NCI-H510A (cell line): ENCODE results near the gene OR13C2.
"Not testable (repeated sequence)": the region's sequence is repeated elsewhere in the genome, so short reads cannot be mapped to it uniquely, and the experiment has no call there.

Source experiments
- DNase-seq: peaks from one replicate; lab custom pipeline; 2025; lab: John Stamatoyannopoulos, UW

The OR13C2 gene, protein sequence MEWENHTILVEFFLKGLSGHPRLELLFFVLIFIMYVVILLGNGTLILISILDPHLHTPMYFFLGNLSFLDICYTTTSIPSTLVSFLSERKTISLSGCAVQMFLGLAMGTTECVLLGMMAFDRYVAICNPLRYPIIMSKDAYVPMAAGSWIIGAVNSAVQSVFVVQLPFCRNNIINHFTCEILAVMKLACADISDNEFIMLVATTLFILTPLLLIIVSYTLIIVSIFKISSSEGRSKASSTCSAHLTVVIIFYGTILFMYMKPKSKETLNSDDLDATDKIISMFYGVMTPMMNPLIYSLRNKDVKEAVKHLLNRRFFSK

DNA sequence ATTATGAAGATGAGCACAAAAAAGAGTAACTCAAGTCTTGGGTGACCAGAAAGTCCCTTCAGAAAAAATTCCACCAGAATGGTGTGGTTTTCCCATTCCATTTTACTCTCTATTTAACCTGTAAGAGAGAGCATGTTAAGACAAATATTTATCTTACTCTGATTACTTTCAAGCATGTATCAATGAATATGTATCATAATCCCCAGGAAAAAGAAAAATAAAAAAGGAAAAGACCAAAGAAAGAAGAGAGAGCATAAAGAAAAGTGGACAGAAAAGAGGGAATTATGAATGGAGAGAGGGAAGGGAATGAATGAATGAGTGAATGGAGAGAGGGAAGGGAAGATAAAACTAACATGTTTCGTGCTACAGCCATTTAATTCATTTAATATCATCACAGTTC is at the start of gene OR13C2:
Gene OR13C2 (minus strand): TSS at position 101 of the 400 bp plus-strand sequence. CDS start 0 bp downstream, at position 101.
- not testable (repeated sequence) for DNase-seq

DNA sequence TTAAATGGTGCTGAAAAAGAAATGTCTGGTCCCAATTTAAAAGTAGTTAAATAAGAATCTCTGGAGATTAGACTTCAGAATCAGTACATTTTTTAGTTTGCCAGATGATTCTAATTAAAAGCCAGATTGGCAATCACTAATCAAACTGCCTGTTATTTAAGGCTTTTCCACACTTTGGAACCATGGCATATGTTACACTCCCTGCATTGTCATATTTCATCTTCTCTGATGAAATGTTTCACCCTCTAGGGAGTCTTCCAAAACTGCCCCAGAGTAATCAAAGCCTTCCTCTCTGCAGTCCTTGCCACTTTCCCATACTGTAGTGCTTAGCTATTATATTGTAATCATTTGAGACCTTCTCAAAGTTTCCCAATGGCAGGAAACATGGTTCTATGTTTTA is 30.0 kb upstream of the OR13C2 start:
- DNase-seq, result no peak

DNA sequence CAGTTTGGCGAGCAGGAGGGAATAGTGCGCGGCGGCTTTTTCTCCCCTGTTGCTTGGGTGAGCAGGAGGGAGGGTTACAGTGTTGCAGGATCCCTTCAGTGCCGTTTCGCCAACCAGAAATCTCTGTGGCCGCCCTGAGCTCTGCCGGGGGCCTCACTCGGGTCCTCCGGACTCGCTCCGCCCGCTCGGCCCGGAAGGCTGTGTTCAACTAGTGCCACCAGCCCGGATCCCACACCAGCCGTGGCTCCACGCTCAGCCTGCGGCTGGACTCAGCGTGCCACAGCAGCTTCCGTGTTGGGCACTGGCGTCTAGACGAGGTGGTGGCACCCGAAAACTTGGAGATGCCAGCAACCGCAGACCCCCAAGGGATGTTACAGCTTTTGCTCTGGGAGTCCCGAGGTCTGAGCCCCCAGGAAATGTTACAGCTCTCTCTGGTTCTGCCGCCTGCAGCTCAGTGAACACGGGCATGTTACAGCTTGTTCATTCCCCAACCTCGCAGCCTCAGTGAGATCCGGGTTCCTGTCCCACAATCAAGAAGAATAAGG is 28.6 kb upstream of the OR13C2 start:
- DNase-seq, result no peak

DNA sequence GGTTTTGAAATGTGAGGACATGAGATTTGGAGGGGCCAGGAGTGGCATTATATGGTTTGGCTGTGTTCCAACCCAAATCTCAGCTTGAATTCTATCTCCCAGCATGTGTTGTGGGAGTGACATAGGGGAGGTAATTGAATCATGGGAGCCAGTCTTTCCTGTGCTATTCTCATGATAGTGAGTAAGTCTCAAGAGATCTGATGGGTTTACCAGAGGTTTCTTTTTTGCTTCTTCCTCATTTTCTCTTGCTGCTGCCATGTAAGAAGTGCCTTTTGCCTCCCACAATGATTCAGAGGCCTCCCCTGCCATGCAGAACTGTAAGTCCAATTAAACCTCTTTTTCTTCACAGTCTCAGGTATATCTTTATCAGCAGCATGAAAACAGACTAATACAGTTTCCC is 20.5 kb upstream of the OR13C2 start:
- not testable (repeated sequence) for DNase-seq

DNA sequence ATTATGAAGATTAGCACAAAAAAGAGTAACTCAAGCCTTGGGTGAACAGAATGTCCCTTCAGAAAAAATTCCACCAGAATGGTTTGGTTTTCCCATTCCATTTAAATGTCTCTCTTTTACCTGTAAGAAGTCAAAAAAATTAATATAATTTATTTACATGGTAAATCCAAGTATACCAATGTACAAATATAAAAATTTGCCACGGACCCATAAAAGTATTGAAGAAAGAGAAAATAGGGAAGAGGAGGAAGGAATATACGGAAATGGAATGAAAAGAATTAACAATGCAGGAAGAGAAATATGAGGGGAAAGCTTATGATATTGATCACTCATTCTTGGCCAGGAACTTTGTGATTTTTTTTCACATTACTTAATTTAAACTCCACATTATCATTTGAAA is 12.7 kb upstream of the OR13C2 start, which contains the start of gene OR13C9:
Gene OR13C9 (minus strand): TSS at position 101 of the 400 bp plus-strand sequence. CDS start 0 bp downstream, at position 101.
- no peak for DNase-seq

DNA sequence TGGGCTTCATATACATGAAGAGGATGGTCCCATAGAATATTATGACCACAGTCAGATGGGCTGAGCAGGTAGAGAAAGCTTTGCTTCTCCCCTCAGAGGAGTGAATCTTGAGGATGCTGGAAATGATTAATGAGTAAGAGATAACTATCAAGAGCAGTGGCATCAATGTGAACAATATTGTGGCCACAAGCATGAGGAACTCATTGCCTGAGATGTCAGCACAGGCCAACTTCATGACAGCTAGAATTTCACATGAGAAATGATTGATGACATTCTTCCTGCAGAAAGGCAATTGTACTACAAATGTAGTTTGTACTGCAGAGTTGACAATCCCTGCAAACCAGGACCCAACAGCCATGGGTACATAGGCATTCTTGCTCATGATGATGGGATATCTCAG is 12.0 kb upstream of the OR13C2 start:
- no peak for DNase-seq

DNA sequence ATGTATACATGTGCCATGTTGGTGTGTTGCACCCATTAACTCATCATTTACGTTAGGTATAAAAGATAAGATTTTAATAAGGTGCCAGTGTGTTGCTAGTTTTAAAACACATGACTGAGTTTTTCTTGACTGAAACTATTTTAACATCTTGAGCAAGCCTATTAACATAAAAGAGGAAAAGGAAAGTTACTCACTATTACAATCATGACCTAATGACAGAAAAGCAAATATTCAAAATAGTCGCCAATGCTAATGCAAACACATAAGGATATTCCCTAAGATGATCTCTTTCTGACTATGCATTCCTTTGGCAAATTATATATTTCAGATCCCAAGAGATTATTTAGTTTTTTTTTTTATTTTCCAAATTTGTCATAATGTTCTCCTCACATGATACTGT is 5.8 kb upstream of the OR13C2 start:
- no peak for DNase-seq

DNA sequence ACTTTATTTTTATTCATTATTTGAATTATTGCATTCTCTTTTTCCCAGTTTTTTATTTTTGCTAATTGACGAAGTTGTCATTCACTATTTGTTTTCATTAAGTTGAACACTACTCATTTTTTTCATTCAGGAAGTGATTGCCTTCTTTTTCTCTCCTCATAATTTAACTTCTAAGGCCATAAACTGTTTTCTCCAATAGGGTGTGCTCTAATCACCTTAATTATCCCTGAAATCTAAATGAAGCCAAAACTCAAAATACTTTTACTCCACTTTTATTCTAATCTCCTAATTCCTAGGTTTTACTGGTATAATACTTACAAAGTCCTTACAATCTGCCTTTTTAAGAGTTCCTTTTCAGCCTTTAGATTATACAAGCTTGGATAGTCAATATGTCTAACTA is 2.9 kb upstream of the OR13C2 start:
- no peak for DNase-seq

DNA sequence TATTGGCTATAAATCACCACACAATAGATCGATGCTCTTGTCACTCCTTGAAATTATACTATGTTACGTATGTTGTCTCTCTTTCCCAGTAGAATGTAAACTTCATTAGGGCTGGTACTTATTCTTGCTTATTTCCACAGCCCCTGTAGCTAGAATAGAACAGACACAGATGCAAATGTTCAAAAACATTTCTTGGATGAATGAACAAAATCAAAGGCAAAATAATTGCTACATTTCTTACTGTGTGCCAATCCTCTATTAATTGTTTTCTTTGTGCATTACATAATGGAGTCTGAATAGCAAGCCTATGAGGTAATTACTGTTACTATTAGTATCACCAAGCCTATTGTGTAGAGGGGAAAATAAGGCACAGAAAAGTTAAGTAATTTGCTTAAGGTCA is 725 bp upstream of the OR13C2 start:
- DNase-seq, result no peak

DNA sequence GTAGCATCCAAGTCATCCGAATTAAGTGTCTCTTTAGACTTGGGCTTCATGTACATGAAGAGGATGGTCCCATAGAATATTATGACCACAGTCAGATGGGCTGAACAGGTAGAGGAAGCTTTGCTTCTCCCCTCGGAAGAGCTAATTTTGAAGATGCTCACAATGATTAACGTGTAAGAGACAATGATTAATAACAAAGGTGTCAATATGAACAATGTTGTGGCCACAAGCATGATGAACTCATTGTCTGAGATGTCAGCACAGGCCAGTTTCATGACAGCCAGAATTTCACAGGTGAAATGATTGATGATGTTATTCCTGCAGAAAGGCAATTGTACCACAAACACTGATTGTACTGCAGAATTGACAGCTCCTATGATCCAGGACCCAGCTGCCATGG is 626 bp downstream of the OR13C2 start:
- no peak for DNase-seq

DNA sequence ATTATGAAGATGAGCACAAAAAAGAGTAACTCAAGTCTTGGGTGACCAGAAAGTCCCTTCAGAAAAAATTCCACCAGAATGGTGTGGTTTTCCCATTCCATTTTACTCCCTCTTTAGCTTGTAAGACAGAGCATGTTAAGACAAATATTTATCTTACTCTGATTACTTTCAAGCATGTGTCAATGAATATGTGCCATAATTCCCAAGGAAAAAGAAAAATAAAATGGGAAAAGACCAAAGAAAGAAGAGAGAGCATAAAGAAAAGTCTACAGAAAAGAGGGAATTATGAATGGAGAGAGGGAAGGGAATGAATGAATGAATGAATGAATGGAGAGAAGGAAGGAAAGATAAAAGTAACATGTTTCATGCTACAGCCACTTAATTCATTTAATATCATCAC is 6.1 kb downstream of the OR13C2 start, which contains the start of gene OR13C5:
Gene OR13C5 (minus strand): TSS at position 101 of the 400 bp plus-strand sequence. CDS start 0 bp downstream, at position 101.
- not testable (repeated sequence) for DNase-seq

DNA sequence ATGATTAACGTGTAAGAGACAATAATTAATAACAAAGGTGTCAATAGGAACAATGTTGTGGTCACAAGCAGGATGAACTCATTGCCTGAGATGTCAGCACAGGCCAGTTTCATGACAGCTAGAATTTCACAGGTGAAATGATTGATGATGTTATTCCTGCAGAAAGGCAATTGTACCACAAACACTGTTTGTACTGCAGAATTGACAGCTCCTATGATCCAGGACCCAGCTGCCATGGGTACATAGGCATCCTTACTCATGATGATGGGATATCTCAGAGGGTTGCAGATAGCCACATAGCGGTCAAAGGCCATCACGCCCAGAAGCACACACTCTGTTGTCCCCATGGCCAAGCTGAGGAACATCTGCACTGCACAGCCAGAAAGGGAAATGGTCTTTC is 6.7 kb downstream of the OR13C2 start:
- not testable (repeated sequence) for DNase-seq

DNA sequence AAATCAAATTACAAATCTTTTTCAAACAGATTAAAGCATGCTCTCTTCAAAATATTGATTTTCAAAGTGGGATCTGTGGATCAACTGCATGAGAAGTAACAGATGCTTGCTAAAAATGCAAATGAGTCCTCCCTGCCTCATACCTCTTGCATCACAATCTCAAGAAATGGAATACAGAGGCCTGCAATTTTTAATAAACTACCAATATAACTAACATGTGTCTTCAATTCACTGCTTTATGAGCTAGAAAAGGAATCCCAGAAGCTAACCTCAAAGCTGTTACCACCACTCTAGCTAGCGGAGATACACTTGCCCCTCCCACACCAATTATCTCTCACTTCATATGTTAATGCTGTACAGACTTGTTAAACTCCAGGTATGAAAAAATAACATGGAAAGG is 15.8 kb downstream of the OR13C2 start:
- DNase-seq, result no peak

DNA sequence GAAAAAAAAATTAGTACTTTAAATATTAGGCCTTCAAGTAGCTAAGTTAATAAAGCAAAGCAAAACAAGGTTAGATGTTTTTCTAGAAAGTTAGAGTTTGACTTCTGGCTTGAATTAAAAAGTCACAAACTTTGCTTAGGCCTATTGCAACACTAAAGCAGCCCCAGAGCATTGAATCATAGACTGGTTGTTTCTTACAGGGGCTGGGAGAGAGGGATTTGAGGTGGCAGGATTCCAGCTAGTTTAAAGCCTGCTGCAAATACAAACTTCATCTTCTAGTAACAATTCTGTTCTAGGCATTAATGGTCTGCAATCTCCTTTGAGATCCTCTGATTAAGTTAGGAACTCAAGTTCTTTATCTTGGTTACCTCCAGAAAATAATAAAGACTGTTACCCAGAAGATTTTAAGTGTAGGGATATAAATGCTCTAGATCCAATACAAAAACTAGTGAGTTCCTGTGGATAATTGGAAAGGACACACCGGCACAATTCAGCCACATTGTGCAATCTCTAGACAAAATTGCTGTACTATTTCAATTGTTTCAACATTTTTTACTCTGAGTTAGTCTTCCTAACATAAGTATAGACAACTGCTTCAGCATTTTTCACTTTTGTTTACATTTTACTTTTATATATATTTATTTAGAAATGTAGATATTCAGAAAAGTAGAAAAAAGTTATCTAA is 18.8 kb downstream of the OR13C2 start:
- no peak for DNase-seq

DNA sequence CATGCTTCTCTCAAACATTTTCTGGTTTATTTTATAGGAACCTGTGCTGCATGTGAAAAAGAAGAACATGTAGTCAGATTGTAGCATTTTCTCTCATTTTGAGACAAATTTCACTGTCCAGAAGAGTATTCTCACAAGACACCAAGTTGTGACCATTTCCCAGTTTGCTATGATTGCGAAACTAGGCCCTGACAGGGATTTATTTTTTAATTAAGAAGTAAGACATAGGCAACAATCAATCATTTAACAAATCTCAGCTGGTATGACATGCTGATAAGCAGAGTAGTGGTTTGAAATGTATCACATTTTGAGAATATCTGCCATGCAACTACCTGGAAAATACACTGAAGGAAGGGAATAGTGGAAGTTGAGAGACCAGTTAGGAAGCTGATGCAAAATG is 24.9 kb downstream of the OR13C2 start:
- no peak for DNase-seq

DNA sequence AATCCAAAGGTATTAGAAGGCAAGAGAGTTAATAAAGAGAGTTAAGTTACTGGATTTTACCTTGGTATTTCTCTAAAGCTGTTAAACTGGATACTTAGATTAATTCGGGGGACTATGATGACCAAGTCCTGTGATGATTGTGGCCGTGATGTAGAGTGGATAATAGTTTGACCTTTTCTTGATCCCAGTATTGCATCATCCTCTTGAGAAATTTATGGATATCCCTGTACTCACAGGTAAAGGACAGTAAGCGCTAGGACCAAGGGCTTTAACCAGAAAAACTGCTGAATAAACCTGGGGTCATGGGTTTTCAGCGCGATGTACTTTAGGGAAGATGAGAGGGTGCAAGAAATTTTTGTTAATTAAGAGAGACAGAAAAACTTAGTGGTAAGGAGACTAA is 28.2 kb downstream of the OR13C2 start:
- DNase-seq, result no peak

DNA sequence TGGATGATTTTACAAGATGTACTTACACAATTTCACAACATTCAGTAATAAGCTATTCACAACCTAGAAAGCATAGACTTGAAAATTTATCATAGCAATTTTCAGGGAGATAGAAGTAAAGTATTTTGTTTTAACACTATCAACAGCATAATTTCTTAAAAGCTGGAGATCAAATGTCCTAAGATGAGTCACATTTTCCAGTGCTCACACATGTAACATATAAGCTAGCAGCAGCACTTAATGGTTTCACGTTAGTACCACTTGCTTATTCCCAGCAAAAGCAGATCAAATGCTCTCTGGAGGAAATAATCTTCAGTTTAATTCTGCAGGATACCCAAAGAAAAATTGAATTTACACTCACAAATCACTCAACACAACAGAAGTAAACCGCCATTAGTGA is 30.0 kb downstream of the OR13C2 start:
- no peak for DNase-seq

DNA sequence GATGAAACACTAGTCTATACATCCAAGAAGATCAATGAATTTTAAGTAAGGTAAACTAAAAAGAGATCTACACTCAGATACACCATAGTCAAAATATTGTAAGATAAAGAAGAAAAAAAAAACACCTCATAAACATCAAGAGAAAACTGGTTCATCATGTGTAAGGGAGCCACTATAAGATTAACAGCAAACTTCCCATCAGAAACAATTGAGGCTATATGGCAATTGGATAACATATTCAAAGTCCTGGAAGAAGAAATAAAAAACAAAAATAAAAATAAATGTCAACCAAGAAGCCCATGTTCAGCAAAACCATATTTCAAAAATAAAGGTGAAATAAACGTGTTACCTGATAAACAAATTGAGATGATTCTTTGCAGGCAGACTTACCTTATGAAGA is 32.8 kb downstream of the OR13C2 start:
- DNase-seq, result no peak

DNA sequence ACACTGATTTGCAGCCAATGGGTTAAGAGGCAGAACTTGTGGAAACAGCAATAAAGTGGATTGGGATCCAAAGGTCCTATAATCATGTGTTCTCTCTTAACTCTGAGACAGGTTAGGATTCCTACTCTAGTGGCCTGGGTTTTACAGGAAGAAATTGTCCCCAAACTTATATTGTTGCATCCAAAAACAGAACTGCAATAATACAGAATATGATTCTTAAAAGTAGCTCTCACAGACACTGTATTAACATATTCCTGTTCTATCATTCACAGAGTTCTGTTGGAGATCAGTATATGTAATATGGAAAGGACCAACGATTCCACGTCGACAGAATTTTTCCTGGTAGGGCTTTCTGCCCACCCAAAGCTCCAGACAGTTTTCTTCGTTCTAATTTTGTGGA is 36.6 kb downstream of the OR13C2 start, which contains the start of gene OR13C8:
Gene OR13C8 (plus strand): TSS at position 301 of the 400 bp plus-strand sequence. CDS start 0 bp downstream, at position 301.
- no peak for DNase-seq

DNA sequence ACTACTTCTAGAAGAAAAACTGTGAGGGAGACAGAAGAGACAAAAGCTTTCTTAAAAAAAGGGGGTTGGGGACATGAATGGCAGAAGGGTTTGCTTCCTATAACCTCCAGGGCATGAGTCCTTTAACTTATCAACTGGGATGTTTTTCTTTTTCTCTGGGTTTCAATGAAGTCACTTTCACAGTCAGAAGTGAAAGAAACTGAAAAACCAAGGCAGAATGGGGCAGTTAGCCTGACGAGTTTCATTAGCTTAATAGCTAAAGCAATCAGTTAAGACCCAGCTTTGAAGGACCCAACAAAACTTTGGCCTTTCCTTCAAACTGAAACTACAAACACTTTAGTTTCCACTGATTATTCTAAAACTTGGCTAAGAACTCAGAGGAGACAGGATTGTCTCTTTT is 41.1 kb downstream of the OR13C2 start:
- DNase-seq, result no peak

DNA sequence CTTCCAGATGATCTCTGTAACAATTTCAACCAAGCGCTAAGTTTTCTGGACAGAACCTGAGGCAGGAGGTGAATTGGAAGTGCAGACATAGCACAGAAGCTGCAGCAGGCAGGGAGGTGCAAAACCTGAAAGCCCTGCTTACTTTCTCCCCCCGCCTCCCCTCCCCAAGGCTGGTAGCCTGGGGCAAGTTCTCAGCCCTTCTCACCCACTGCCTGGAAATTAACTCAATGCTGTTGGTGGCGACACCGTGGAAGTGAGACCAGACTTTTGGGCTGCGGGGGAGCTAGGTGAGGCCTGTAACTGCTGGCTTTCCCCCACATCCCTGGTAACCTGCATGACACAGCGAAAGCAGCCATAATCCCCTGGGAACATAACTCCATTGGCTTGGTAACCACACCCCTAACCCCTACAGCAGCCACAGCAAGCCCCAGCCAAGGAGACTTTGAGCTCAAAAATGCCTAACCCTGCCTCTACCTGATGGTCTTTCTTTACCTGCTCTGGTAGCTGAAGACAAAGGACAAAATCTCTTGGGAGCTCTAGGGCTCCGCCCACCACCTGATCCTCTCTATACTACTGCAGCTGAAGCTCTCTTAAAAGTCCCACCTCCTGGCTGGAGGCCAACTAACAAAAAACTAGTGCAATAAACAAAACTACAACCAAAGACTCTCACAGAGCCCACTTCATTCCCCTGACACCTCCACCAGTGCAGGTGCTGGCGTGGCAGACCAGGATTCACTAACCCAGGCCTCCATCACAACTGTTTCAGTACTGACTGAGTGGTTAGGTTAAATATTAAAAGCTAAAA is 48.4 kb downstream of the OR13C2 start:
- DNase-seq, result no peak

DNA sequence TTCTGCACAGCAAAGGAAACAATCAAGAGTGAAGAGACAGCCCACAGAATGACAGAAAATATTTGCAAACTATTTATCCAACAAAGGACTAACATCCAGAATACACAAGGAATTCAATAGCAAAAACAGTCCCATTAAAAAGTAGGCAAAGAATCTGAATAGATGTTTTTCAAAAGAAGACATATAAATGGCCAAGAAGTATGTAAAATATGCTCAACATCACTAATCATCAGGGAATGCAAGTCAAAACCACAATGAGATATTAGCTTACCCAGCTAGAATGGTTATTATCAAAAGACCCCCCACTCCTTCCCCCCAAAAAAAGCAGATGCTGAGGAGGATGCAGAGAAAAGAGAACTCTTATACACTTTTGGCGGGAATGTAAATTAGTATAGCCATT is 49.9 kb downstream of the OR13C2 start:
- no peak for DNase-seq
